WTC11 (cell line): ENCODE measurements around the gene AP3D1.

Experiments
- CTCF ChIP-seq: fragments of 200-600 bp; IDR thresholded peaks from 2 replicates; pipeline ENCODE4 v1.8.0; 2022; ENCODE audit warnings: antibody characterized with exemption
- FOXK1 ChIP-seq: sonication (generic); formaldehyde crosslinking; IDR thresholded peaks from 2 replicates; pipeline ENCODE4 v1.8.0; 2022; ENCODE audit warnings: mild to moderate bottlenecking, moderate library complexity, missing genetic modification reagents
- GABPB1 ChIP-seq: sonication (generic); formaldehyde crosslinking; IDR thresholded peaks from 2 replicates; pipeline ENCODE4 v1.8.1; 2023; ENCODE audit warnings: mild to moderate bottlenecking, missing genetic modification reagents
- JUN ChIP-seq: sonication (generic); formaldehyde crosslinking; IDR thresholded peaks from 2 replicates; pipeline ENCODE4 v1.8.0; 2023; ENCODE audit warnings: mild to moderate bottlenecking, missing genetic modification reagents
- MAX ChIP-seq: sonication (generic); formaldehyde crosslinking; IDR thresholded peaks from 2 replicates; pipeline ENCODE4 v1.8.0; 2022; ENCODE audit warnings: mild to moderate bottlenecking, missing genetic modification reagents
- ZNF281 ChIP-seq: sonication (generic); formaldehyde crosslinking; IDR thresholded peaks from 2 replicates; pipeline ENCODE4 v1.8.0; 2023; ENCODE audit warnings: mild to moderate bottlenecking, missing genetic modification reagents

GRCh38 chr19:2157452-2157851 is 6.1 kb upstream of the AP3D1 start:
- TF ChIP-seq JUN (no peak), CTCF (no peak), ZNF281 (no peak), MAX (CRISPR knock-in tag) (no peak), FOXK1 (CRISPR knock-in tag) (no peak), GABPB1 (CRISPR knock-in tag) (no peak)
